Testis (tissue), 3 donors: ENCODE data around the gene BSND. TPM values are rescaled to one million over a fixed set of nuclear protein-coding genes. Genes with fewer than 3 reads are reported as not detected.

ENCODE experiments used
- DNase-seq: peaks from one replicate; pipeline ENCODE4 v3.0.0-alpha.2; 2019
- H3K27ac ChIP-seq, 2 donors: fragments of 200-600 bp; sonication (generic); one replicate each; pipeline ENCODE4 v1.5.1; 2019
- H3K27me3 ChIP-seq: fragments of 200-600 bp; sonication (generic); one replicate; pipeline ENCODE4 v1.5.1; 2019
- H3K36me3 ChIP-seq: fragments of 200-600 bp; sonication (generic); one replicate; pipeline ENCODE4 v1.5.1; 2017; ENCODE audit warnings: low read depth; ENCODE audit errors: missing control alignments
- H3K4me1 ChIP-seq: fragments of 200-600 bp; sonication (generic); one replicate; pipeline ENCODE4 v1.5.1; 2019
- H3K4me3 ChIP-seq, 2 donors: fragments of 200-600 bp; sonication (generic); one replicate each; pipeline ENCODE4 v1.5.1; 2017 to 2019
- H3K9me3 ChIP-seq: fragments of 200-600 bp; sonication (generic); one replicate; pipeline ENCODE4 v1.5.1; 2017
- POLR2A ChIP-seq: fragments of 450-650 bp; IDR thresholded peaks from one replicate; pipeline ENCODE4 v1.6.1; 2017; ENCODE audit warnings: antibody characterized with exemption, mild to moderate bottlenecking, moderate library complexity
- WGBS, 2 donors: methylation state at CpG; one replicate each; pipeline ENCODE4 v1.1.5; 2018; 5-methylcytosine and 5-hydroxymethylcytosine counted together
- intact Hi-C: fragments of 100-400 bp; cut with DNase I; formaldehyde crosslinking; loops from one replicate; pipeline ENCODE4 v1.15.1; 2023; ENCODE audit warnings: low total_unique reads
- polyA plus RNA-seq: library from polyadenylated mRNA; stranded (reverse); fragments of 350-450 nt; fragmentation: Illumina TruSeq; extraction: RNeasy Lipid Tissue Mini Kit (QIAGEN cat#74804); gene quantifications from one replicate; pipeline ENCODE4 v1.2.3, GENCODE V29; 2014; ENCODE audit warnings: low read depth, low replicate concordance; ENCODE audit not compliant: insufficient read depth
- total RNA-seq, 2 donors: library from RNA; depleted of rRNA; stranded (reverse); fragments of >200 nt; gene quantifications; one replicate each; pipeline ENCODE4 v1.2.3, GENCODE V29; 2016
- TF ChIP-seq, protein P1 (sequence below), 3 experiments: fragments of 450-650 bp in 2 of 3; fragments of 200-600 bp in 1 of 3; sonication (generic) in 1 of 3; IDR thresholded peaks; one replicate each; pipeline ENCODE4 v1.5.1; 2016 to 2019; ENCODE audit warnings: antibody characterized with exemption in 3 of 3, mild to moderate bottlenecking in 2 of 3, moderate library complexity in 1 of 3

BSND gene
- total and polyA plus RNA-seq, 3 donors from 2014 or later, result 0.19 to 0.32 (median 0.24) TPM

DNA sequence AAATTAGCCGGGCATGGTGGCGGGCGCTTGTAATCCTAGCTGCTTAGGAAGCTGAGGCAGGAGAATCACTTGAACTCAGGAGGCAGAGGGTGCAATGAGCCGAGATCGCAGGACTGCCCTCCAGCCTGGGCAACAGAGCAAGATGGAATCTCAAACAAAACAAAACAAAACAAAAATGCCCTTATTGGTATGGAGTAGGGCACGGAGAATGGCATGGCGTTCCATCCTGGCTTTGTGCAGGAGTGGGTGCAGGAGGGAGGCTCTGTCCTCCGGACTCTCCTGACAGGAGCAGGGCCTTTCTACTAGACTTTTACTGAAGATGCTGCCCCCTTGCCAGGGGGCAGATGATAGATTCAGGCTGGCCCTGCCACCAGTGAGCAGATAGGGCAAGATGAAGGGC lies 17.3 kb upstream of the BSND start:
- WGBS, 2 donors, result 82 to 93% methylated on average over 8 of the region's 8 CpGs
- Histone ChIP-seq H3K9me3 (no peaks in the 10 kb centered on the region), H3K27me3 (no peaks in the 10 kb centered on the region), H3K27ac (no peak overlapping the region), H3K36me3 (no peaks in the 10 kb centered on the region), H3K4me1 (no peaks in the 10 kb centered on the region), H3K4me3 (no peak overlapping the region)
- TF ChIP-seq POLR2A, result no peak
- TF ChIP-seq, protein P1, sequence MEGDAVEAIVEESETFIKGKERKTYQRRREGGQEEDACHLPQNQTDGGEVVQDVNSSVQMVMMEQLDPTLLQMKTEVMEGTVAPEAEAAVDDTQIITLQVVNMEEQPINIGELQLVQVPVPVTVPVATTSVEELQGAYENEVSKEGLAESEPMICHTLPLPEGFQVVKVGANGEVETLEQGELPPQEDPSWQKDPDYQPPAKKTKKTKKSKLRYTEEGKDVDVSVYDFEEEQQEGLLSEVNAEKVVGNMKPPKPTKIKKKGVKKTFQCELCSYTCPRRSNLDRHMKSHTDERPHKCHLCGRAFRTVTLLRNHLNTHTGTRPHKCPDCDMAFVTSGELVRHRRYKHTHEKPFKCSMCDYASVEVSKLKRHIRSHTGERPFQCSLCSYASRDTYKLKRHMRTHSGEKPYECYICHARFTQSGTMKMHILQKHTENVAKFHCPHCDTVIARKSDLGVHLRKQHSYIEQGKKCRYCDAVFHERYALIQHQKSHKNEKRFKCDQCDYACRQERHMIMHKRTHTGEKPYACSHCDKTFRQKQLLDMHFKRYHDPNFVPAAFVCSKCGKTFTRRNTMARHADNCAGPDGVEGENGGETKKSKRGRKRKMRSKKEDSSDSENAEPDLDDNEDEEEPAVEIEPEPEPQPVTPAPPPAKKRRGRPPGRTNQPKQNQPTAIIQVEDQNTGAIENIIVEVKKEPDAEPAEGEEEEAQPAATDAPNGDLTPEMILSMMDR (IDR thresholded peaks at IDR 0.05), result no peak
- intact Hi-C loops, result no loop called here
- no peak for DNase-seq

DNA sequence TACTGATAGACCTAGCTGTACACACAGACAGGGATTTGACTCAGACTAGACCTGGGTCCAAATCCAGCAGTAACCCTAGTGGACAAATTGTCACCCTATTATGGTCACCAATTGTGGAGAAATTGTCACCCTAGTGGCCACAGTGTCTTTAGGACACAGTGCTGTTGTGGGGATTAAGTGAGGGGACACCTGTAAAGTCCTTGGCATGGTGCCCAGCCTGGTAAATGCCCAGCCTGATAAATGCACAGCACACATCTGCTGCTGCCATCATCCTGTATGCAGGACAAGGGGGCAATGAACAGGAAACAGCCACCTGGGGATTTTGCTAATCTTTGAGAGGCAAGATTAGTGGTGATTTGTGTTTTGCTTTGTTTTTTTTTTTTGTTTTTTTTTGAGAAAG lies 16.0 kb upstream of the BSND start:
- Histone ChIP-seq H3K36me3 (no peaks in the 10 kb centered on the region), H3K27ac (no peak overlapping the region), H3K9me3 (no peaks in the 10 kb centered on the region), H3K4me3 (no peak overlapping the region), H3K4me1 (no peaks in the 10 kb centered on the region), H3K27me3 (no peaks in the 10 kb centered on the region)
- no peak for DNase-seq
- intact Hi-C loops, result no loop called here
- TF ChIP-seq, protein P1 (IDR thresholded peaks at IDR 0.05), result peak in 1 of 3 experiments; percentile 10
- TF ChIP-seq POLR2A, result no peak

- no peaks in the 10 kb centered on the region for H3K9me3 ChIP-seq
- DNase-seq, result no peak
- no peaks in the 10 kb centered on the region for H3K27me3 ChIP-seq
- intact Hi-C loops, result no loop called here
- TF ChIP-seq POLR2A, result no peak
- TF ChIP-seq, protein P1 (IDR thresholded peaks at IDR 0.05), result no peak
- H3K4me1 ChIP-seq, result no peaks in the 10 kb centered on the region
- 57 to 67% methylated on average over 7 of the region's 7 CpGs for WGBS, 2 donors
- H3K36me3 ChIP-seq, result no peaks in the 10 kb centered on the region
- H3K27ac ChIP-seq, result no peak overlapping the region
- H3K4me3 ChIP-seq, result no peak overlapping the region
These were observed 14.4 kb upstream of the BSND start for GRCh38 chr1:54984131-54984842.

DNA sequence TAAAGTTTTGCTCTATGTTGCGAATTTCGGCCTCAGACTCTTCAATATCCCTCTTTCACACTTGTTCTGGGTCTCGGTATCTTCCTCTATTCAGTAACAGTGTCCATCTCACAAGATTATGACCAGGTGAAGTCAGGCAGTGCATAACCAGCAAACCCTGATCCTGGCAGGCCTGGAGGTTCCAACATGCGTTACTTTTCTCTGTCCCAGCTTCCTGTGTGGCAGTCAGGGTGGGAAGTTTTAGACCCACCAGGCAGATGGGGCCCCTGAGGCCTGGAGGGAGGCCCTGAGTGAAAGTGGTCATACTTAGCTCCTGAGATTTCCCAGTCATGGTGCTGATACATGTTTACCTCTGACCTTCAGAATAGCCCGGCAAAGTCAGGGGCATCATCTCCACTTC lies 13.2 kb upstream of the BSND start:
- intact Hi-C loops, result no loop called here
- TF ChIP-seq, protein P1 (IDR thresholded peaks at IDR 0.05), result no peak
- no peak for TF ChIP-seq POLR2A
- Histone ChIP-seq H3K4me3 (no peak overlapping the region), H3K4me1 (no peaks in the 10 kb centered on the region), H3K9me3 (no peaks in the 10 kb centered on the region), H3K27ac (no peak overlapping the region), H3K36me3 (no peaks in the 10 kb centered on the region), H3K27me3 (no peaks in the 10 kb centered on the region)
- WGBS, 2 donors, result 78 to 87% methylated on average over 4 to 5 of the region's 5 CpGs
- no peak for DNase-seq

DNA sequence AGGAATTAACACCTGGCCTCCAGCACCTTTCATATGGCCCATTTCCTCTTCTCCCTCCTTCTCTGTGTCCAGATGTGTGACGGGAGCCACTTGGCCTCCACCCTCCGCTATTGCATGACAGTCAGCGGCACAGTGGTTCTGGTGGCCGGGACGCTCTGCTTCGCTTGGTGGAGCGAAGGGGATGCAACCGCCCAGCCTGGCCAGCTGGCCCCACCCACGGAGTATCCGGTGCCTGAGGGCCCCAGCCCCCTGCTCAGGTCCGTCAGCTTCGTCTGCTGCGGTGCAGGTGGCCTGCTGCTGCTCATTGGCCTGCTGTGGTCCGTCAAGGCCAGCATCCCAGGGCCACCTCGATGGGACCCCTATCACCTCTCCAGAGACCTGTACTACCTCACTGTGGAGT lies 12.7 kb upstream of the BSND start:
- Histone ChIP-seq H3K9me3 (no peaks in the 10 kb centered on the region), H3K27me3 (no peaks in the 10 kb centered on the region), H3K4me3 (no peak overlapping the region), H3K27ac (no peak overlapping the region), H3K36me3 (no peaks in the 10 kb centered on the region), H3K4me1 (no peaks in the 10 kb centered on the region)
- intact Hi-C loops, result no loop called here
- WGBS, 2 donors, result 91 to 98% methylated on average over 8 to 15 of the region's 15 CpGs
- TF ChIP-seq, protein P1 (IDR thresholded peaks at IDR 0.05), result no peak
- TF ChIP-seq POLR2A, result no peak
- no peak for DNase-seq
